Trophoblast cell (in vitro differentiated cells and primary cell): ENCODE results near the gene TCEANC2.

Experiments used
- DNase-seq, 2 donors: peaks; one replicate each; pipeline ENCODE4 v3.0.0-alpha.2; 2016
- H2AFZ ChIP-seq: 2 replicates; pipeline ENCODE4 v1.6.1; 2013; ENCODE audit warnings: low read length, moderate library complexity, mild to moderate bottlenecking; ENCODE audit not compliant: insufficient read depth, poor library complexity
- H2AK5ac ChIP-seq: 2 replicates; pipeline ENCODE4 v1.6.1; 2013; ENCODE audit warnings: mild to moderate bottlenecking, low read length
- H2BK120ac ChIP-seq: 2 replicates; pipeline ENCODE4 v1.6.1; 2013; ENCODE audit warnings: low read length, mild to moderate bottlenecking, moderate library complexity; ENCODE audit not compliant: insufficient read depth, poor library complexity
- H2BK12ac ChIP-seq: 2 replicates; pipeline ENCODE4 v1.6.1; 2013; ENCODE audit warnings: mild to moderate bottlenecking, low read length, moderate library complexity
- H2BK5ac ChIP-seq: 2 replicates; pipeline ENCODE4 v1.6.1; 2013; ENCODE audit warnings: low read length, low read depth, moderate library complexity, mild to moderate bottlenecking; ENCODE audit not compliant: poor library complexity
- H3K14ac ChIP-seq: 2 replicates; pipeline ENCODE4 v1.6.1; 2013; ENCODE audit warnings: mild to moderate bottlenecking, low read length
- H3K18ac ChIP-seq: 2 replicates; pipeline ENCODE4 v1.6.1; 2013; ENCODE audit warnings: mild to moderate bottlenecking, low read length
- H3K23ac ChIP-seq: 2 replicates; pipeline ENCODE4 v1.6.1; 2013; ENCODE audit warnings: low read length
- H3K27ac ChIP-seq: 2 replicates; pipeline ENCODE4 v1.5.1; 2013; ENCODE audit warnings: low read depth, mild to moderate bottlenecking, inconsistent platforms, low read length, moderate library complexity
- H3K27me3 ChIP-seq: 2 replicates; pipeline ENCODE4 v1.6.1; 2013; ENCODE audit warnings: inconsistent platforms, mild to moderate bottlenecking, low read length, moderate library complexity; ENCODE audit not compliant: insufficient read depth
- H3K36me3 ChIP-seq, 2 experiments: 1 replicate in 1 of 2; 2 replicates in 1 of 2; pipeline ENCODE4 v1.6.1; 2013; ENCODE audit warnings: low read length in 2 of 2, mild to moderate bottlenecking in 2 of 2, moderate library complexity in 1 of 2; ENCODE audit not compliant: insufficient read depth in 2 of 2, control insufficient read depth in 1 of 2
- H3K4ac ChIP-seq: 2 replicates; pipeline ENCODE4 v1.6.1; 2013; ENCODE audit warnings: low read depth, mild to moderate bottlenecking, low read length, moderate library complexity
- H3K4me1 ChIP-seq, 2 experiments: 1 replicate in 1 of 2; 2 replicates in 1 of 2; pipeline ENCODE4 v1.6.1; 2013; ENCODE audit warnings: low read length in 2 of 2, mild to moderate bottlenecking in 2 of 2, moderate library complexity in 1 of 2; ENCODE audit not compliant: insufficient read depth in 2 of 2, control insufficient read depth in 1 of 2
- H3K4me2 ChIP-seq: 2 replicates; pipeline ENCODE4 v1.6.1; 2013; ENCODE audit warnings: inconsistent platforms, mild to moderate bottlenecking, low read length, moderate library complexity
- H3K4me3 ChIP-seq: 2 replicates; pipeline ENCODE4 v1.5.1; 2013; ENCODE audit warnings: mild to moderate bottlenecking, low read depth, low read length, inconsistent platforms
- H3K79me1 ChIP-seq: one replicate; pipeline ENCODE4 v1.6.1; 2013; ENCODE audit warnings: low read length
- H3K79me2 ChIP-seq: 2 replicates; pipeline ENCODE4 v1.6.1; 2013; ENCODE audit warnings: low read length, mild to moderate bottlenecking; ENCODE audit not compliant: control insufficient read depth, insufficient read depth, poor library complexity
- H3K9ac ChIP-seq: 2 replicates; pipeline ENCODE4 v1.6.1; 2013; ENCODE audit warnings: mild to moderate bottlenecking, low read length
- H3K9me3 ChIP-seq: 2 replicates; pipeline ENCODE4 v1.6.1; 2013; ENCODE audit warnings: low read depth, mild to moderate bottlenecking, control low read depth, inconsistent platforms, low read length; ENCODE audit not compliant: insufficient read depth
- H4K12ac ChIP-seq: 2 replicates; pipeline ENCODE4 v1.6.1; 2013; ENCODE audit warnings: low read depth, mild to moderate bottlenecking, low read length, moderate library complexity
- H4K8ac ChIP-seq: 2 replicates; pipeline ENCODE4 v1.6.1; 2013; ENCODE audit warnings: low read depth, mild to moderate bottlenecking, low read length, moderate library complexity
- H4K91ac ChIP-seq: one replicate; pipeline ENCODE4 v1.6.1; 2013; ENCODE audit warnings: low read depth, mild to moderate bottlenecking, low read length, moderate library complexity
- WGBS: extraction: QIAGEN DNeasy Blood & Tissue Kit; methylation state at CpG from one replicate; pipeline ENCODE4 v1.1.7; 2013; ENCODE audit warnings: missing lambda C conversion rate; ENCODE audit not compliant: insufficient read length, insufficient coverage; ENCODE audit errors: extremely low coverage; 5-methylcytosine and 5-hydroxymethylcytosine counted together

Gene TCEANC2

GRCh38 chr1:54028306-54029251 is 24.8 kb upstream of the TCEANC2 start:
- H3K27ac ChIP-seq: no peak overlapping the region
- no peak overlapping the region for H2BK5ac ChIP-seq
- peak in 1 of 2 donors; percentile 33 for DNase-seq
- no peak overlapping the region for H4K8ac ChIP-seq
- WGBS: no CpG with 5 or more reads among the region's 3 CpGs
- no peak overlapping the region for H3K23ac ChIP-seq
- no peak overlapping the region for H2BK12ac ChIP-seq
- no peaks in the 10 kb centered on the region for H3K79me1 ChIP-seq
- H4K91ac ChIP-seq: no peak overlapping the region
- H3K4me2 ChIP-seq: no peak overlapping the region
- H3K9ac ChIP-seq: no peak overlapping the region
- H2BK120ac ChIP-seq: no peak overlapping the region
- H3K18ac ChIP-seq: no peak overlapping the region
- H3K27me3 ChIP-seq: no peaks in the 10 kb centered on the region
- H3K79me2 ChIP-seq: no peaks in the 10 kb centered on the region
- H3K4me3 ChIP-seq: no peak overlapping the region
- no peak overlapping the region for H3K14ac ChIP-seq
- peaks cover 2 to 4% of the 10 kb centered on the region in 2 experiments for H3K36me3 ChIP-seq
- H2AFZ ChIP-seq: no peak overlapping the region
- H3K4me1 ChIP-seq: no peaks in the 10 kb centered on the region
- H4K12ac ChIP-seq: no peak overlapping the region
- H2AK5ac ChIP-seq: no peak overlapping the region
- H3K4ac ChIP-seq: no peak overlapping the region
- no peaks in the 10 kb centered on the region for H3K9me3 ChIP-seq

- no peak overlapping the region for H2BK12ac ChIP-seq
- no peak overlapping the region for H3K4ac ChIP-seq
- no peak overlapping the region for H3K4me2 ChIP-seq
- H3K4me1 ChIP-seq: no peaks in the 10 kb centered on the region
- no peak overlapping the region for H2BK120ac ChIP-seq
- H3K4me3 ChIP-seq: no peak overlapping the region
- H3K14ac ChIP-seq: no peak overlapping the region
- H3K18ac ChIP-seq: no peak overlapping the region
- H3K23ac ChIP-seq: no peak overlapping the region
- no peaks in the 10 kb centered on the region for H3K79me2 ChIP-seq
- no peaks in the 10 kb centered on the region for H3K27me3 ChIP-seq
- peaks cover 21 to 24% of the 10 kb centered on the region in 2 experiments for H3K36me3 ChIP-seq
- H2BK5ac ChIP-seq: no peak overlapping the region
- no peak overlapping the region for H3K9ac ChIP-seq
- DNase-seq: no peak
- H4K91ac ChIP-seq: no peak overlapping the region
- no peak overlapping the region for H2AFZ ChIP-seq
- no peak overlapping the region for H4K8ac ChIP-seq
- no peaks in the 10 kb centered on the region for H3K79me1 ChIP-seq
- no peaks in the 10 kb centered on the region for H3K9me3 ChIP-seq
- no peak overlapping the region for H4K12ac ChIP-seq
- no peak overlapping the region for H3K27ac ChIP-seq
- H2AK5ac ChIP-seq: no peak overlapping the region
These were observed 15.9 kb upstream of the TCEANC2 start for GRCh38 chr1:54037476-54037875.

GRCh38 chr1:54041806-54042205 is 11.6 kb upstream of the TCEANC2 start:
- no peak overlapping the region for H4K12ac ChIP-seq
- no peak overlapping the region for H3K18ac ChIP-seq
- no peak overlapping the region for H2AK5ac ChIP-seq
- no CpG with 5 or more reads among the region's 1 CpG for WGBS
- H3K9me3 ChIP-seq: no peaks in the 10 kb centered on the region
- no peak overlapping the region for H2BK5ac ChIP-seq
- H3K14ac ChIP-seq: no peak overlapping the region
- no peak overlapping the region for H3K4me2 ChIP-seq
- H3K9ac ChIP-seq: no peak overlapping the region
- no peak overlapping the region for H4K91ac ChIP-seq
- no peak overlapping the region for H3K23ac ChIP-seq
- no peak overlapping the region for H3K4ac ChIP-seq
- H3K36me3 ChIP-seq: peaks cover 7 to 8% of the 10 kb centered on the region in 2 experiments
- no peak overlapping the region for H4K8ac ChIP-seq
- no peak for DNase-seq
- no peak overlapping the region for H3K4me3 ChIP-seq
- H3K27ac ChIP-seq: no peak overlapping the region
- no peak overlapping the region for H2BK12ac ChIP-seq
- H3K27me3 ChIP-seq: no peaks in the 10 kb centered on the region
- H2AFZ ChIP-seq: no peak overlapping the region
- H3K4me1 ChIP-seq: no peaks in the 10 kb centered on the region
- no peaks in the 10 kb centered on the region for H3K79me1 ChIP-seq
- no peaks in the 10 kb centered on the region for H3K79me2 ChIP-seq
- no peak overlapping the region for H2BK120ac ChIP-seq

GRCh38 chr1:54045496-54045895 is 7.9 kb upstream of the TCEANC2 start:
- no peak overlapping the region for H3K27ac ChIP-seq
- H3K4me2 ChIP-seq: no peak overlapping the region
- no peaks in the 10 kb centered on the region for H3K9me3 ChIP-seq
- H2AFZ ChIP-seq: no peak overlapping the region
- H3K36me3 ChIP-seq: peaks cover 0 to 2% of the 10 kb centered on the region in 2 experiments
- no peaks in the 10 kb centered on the region for H3K27me3 ChIP-seq
- H4K91ac ChIP-seq: no peak overlapping the region
- H3K18ac ChIP-seq: no peak overlapping the region
- no peaks in the 10 kb centered on the region for H3K4me1 ChIP-seq
- no peak overlapping the region for H2BK120ac ChIP-seq
- no peak overlapping the region for H2BK12ac ChIP-seq
- DNase-seq: no peak
- no peak overlapping the region for H2AK5ac ChIP-seq
- H3K23ac ChIP-seq: no peak overlapping the region
- no peak overlapping the region for H3K4me3 ChIP-seq
- no peak overlapping the region for H3K4ac ChIP-seq
- H2BK5ac ChIP-seq: no peak overlapping the region
- no peak overlapping the region for H3K14ac ChIP-seq
- H3K9ac ChIP-seq: no peak overlapping the region
- no peak overlapping the region for H4K8ac ChIP-seq
- H4K12ac ChIP-seq: no peak overlapping the region
- no peaks in the 10 kb centered on the region for H3K79me1 ChIP-seq
- WGBS: no CpG with 5 or more reads among the region's 2 CpGs
- H3K79me2 ChIP-seq: no peaks in the 10 kb centered on the region
